Activated CD8-positive, alpha-beta T cell treated with anti-CD3 and anti-CD28 coated beads for 36 hours (primary cell): ENCODE results near the gene AJAP1. TPM values are rescaled to one million over a fixed set of nuclear protein-coding genes. Genes with fewer than 3 reads are reported as not detected.

ENCODE experiments used
- ATAC-seq: fragments of 200-7000 bp; cut with Tn5 transposase; one replicate; pipeline ENCODE4 v1.10.0; 2021; ENCODE audit warnings: mild to moderate bottlenecking, moderate library complexity
- CTCF ChIA-PET: fragments of 350-600 bp; sonication (Branson Sonifier 250); formaldehyde crosslinking; loops from one replicate; lab custom pipeline; 2021; ENCODE audit warnings: antibody characterized with exemption; lab: Charles Lee
- POLR2A ChIA-PET: fragments of 350-600 bp; sonication (Branson Sonifier 250); formaldehyde crosslinking; loops from one replicate; lab custom pipeline; 2021; ENCODE audit warnings: antibody characterized with exemption; lab: Charles Lee
- DNase-seq: peaks from one replicate; pipeline ENCODE4 v3.0.0-alpha.2; 2020
- H3K27ac Mint-ChIP-seq: one replicate; pipeline ENCODE4 v1.8.0; 2021; ENCODE audit warnings: mild to moderate bottlenecking, mixed read lengths
- H3K27me3 Mint-ChIP-seq: one replicate; pipeline ENCODE4 v1.8.0; 2021; ENCODE audit warnings: mixed read lengths
- H3K36me3 Mint-ChIP-seq: one replicate; pipeline ENCODE4 v1.8.0; 2021; ENCODE audit warnings: low read depth, mixed read lengths
- H3K4me1 Mint-ChIP-seq: one replicate; pipeline ENCODE4 v1.8.0; 2021; ENCODE audit warnings: low read depth, mixed read lengths
- H3K4me3 Mint-ChIP-seq: one replicate; pipeline ENCODE4 v1.8.0; 2021; ENCODE audit warnings: mild to moderate bottlenecking, moderate library complexity, mixed read lengths
- H3K9me3 Mint-ChIP-seq: one replicate; pipeline ENCODE4 v1.8.0; 2021; ENCODE audit warnings: mixed read lengths
- intact Hi-C: fragments of 100-400 bp; cut with micrococcal nuclease; formaldehyde crosslinking; loops from one replicate; pipeline ENCODE4 v1.10.0; 2022
- total RNA-seq, 2 experiments: library from RNA; stranded (reverse); gene quantifications; one replicate each; pipeline ENCODE4 v1.2.3, GENCODE V29; 2021
- TF ChIP-seq, protein P1 (sequence below): fragments of 200-600 bp; IDR thresholded peaks from one replicate; pipeline ENCODE4 v1.8.0; 2022; ENCODE audit warnings: antibody characterized with exemption, mild to moderate bottlenecking

Gene AJAP1
- total RNA-seq, 2 experiments from 2014 or later, result 0.65 to 0.78 TPM

DNA sequence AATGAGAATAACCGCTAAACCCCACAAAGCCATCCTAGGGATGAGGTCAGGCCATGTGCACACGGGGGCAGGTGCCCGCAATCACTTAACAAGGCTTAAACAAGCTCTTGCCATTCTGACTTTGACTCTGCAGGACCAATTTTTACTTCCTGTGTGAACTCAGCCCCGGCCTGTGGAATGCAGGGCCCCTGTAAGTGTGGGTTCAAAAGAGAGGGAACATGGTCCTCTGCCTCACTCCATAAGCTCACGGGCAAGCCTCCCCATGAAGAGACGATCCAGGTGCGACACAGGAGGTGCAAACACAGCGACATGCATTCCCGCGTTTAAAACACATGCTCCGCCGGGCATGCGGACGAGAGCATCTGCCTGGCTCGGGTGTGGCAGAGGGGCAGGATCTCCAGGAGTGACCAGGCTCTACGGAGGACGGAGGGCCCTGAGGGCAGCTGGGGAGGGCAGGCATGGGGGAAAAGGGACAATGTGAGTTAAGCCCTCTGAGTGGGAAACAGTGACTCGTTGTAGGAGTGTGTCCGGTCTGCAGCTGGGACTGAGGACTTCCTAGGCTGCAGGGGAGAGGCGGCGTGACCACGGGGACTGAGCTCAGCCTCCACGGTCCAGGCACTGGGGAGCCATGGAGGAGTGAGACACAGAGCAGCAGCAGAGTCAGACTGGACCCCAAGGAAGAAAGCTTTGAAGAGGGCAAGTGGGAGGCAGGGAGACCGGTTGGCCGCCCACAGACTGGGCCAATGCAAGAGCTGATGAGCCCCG is 40.6 kb upstream of the AJAP1 start:
- no peaks in the 10 kb centered on the region for H3K4me1 Mint-ChIP-seq
- POLR2A ChIA-PET, result no interaction called here
- no peaks in the 10 kb centered on the region for H3K36me3 Mint-ChIP-seq
- intact Hi-C loops, result no loop called here
- no peak overlapping the region for H3K27ac Mint-ChIP-seq
- TF ChIP-seq, protein P1, sequence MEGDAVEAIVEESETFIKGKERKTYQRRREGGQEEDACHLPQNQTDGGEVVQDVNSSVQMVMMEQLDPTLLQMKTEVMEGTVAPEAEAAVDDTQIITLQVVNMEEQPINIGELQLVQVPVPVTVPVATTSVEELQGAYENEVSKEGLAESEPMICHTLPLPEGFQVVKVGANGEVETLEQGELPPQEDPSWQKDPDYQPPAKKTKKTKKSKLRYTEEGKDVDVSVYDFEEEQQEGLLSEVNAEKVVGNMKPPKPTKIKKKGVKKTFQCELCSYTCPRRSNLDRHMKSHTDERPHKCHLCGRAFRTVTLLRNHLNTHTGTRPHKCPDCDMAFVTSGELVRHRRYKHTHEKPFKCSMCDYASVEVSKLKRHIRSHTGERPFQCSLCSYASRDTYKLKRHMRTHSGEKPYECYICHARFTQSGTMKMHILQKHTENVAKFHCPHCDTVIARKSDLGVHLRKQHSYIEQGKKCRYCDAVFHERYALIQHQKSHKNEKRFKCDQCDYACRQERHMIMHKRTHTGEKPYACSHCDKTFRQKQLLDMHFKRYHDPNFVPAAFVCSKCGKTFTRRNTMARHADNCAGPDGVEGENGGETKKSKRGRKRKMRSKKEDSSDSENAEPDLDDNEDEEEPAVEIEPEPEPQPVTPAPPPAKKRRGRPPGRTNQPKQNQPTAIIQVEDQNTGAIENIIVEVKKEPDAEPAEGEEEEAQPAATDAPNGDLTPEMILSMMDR, result no peak
- CTCF ChIA-PET, result no interaction called here
- peaks cover 17% of the 10 kb centered on the region for H3K9me3 Mint-ChIP-seq
- DNase-seq (no peak), ATAC-seq (no peak)
- H3K27me3 Mint-ChIP-seq, result peaks cover 2% of the 10 kb centered on the region
- H3K4me3 Mint-ChIP-seq, result no peak overlapping the region

DNA sequence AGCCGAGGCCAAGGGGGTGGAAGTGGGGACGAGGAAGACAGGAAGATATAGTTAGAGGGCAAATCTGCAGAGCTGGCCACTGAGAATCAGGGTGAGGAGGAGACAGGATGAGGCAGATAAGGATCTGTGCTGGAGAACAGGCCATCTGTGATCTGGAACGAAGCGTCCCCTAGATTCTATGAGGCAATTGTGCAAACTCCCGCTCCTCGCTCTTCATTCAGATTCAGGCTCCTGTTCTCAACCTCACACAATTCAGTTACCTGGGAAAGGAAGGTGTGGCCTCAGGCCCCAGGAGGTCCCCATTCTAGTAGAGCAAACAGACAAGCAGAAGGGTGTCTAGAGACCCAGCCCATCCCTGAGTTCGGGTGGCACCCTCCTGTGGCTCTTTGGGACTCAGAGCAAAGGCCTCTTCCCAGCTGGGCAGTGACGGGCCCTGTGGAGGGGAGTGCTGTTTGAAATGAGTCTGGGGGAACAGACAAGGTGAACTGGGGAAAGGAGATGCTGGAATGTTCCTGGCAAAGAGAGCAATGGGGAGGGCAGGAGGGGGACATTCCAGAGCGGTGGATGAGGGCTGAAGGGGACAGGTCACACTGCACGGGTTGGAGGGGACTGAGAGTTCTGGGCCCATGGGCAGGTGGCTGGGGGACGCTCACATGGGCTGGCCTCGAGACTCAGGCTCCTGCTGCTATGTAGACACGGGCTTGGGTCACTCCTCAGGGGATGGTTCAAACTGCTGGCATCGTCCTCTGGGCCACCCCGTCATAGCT is 39.9 kb upstream of the AJAP1 start:
- TF ChIP-seq, protein P1, result no peak
- no peaks in the 10 kb centered on the region for H3K4me1 Mint-ChIP-seq
- intact Hi-C loops, result no loop called here
- H3K27me3 Mint-ChIP-seq, result peaks cover 2% of the 10 kb centered on the region
- no peak overlapping the region for H3K27ac Mint-ChIP-seq
- H3K4me3 Mint-ChIP-seq, result no peak overlapping the region
- peaks cover 10% of the 10 kb centered on the region for H3K9me3 Mint-ChIP-seq
- ChIA-PET CTCF (no interaction called here), POLR2A (no interaction called here)
- ATAC-seq (no peak), DNase-seq (no peak)
- H3K36me3 Mint-ChIP-seq, result no peaks in the 10 kb centered on the region

DNA sequence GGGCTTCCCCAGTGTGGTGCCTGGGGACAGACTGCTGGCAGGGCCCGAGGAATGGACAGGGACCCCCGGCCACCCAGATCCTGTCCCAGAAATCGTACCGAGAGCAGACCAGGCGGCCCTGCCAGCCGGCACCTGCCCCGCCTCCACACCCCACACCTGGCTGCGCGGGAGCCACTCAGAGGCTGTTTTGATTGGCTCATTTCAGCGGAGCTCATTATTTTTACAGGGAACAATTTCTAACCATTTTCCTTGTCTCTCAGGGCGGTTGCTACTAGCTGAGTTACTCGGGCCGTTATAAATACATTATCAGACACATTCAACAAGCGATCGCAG is 39.3 kb upstream of the AJAP1 start:
- CTCF ChIA-PET, result no interaction called here
- H3K27ac Mint-ChIP-seq, result no peak overlapping the region
- intact Hi-C loops, result no loop called here
- H3K36me3 Mint-ChIP-seq, result no peaks in the 10 kb centered on the region
- peaks cover 6% of the 10 kb centered on the region for H3K9me3 Mint-ChIP-seq
- no peak for ATAC-seq
- no peak for DNase-seq
- TF ChIP-seq, protein P1, result no peak
- H3K27me3 Mint-ChIP-seq, result peaks cover 2% of the 10 kb centered on the region
- no peaks in the 10 kb centered on the region for H3K4me1 Mint-ChIP-seq
- no peak overlapping the region for H3K4me3 Mint-ChIP-seq
- POLR2A ChIA-PET, result no interaction called here

DNA sequence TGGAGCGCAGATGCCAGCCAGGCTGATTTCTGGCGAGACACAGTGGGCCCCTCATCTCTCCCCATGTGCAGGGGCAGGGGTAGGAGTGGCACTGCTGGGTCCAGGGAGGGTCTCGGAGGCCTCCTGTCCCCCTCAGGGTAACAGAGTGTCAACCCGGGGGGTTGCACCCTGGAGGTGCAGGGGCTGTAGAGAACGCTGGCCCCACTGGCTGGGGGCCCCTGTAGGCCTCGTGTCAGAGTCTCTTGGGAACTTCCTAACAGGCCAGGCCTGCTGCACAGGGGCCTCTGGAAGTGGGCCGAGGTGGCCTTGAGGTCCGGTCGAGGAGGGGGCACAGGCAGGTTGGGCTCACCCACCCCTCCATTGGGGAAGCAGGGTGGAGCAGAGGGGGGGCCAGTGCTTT is 38.9 kb upstream of the AJAP1 start:
- TF ChIP-seq, protein P1, result no peak
- ChIA-PET POLR2A (no interaction called here), CTCF (no interaction called here)
- no peak for ATAC-seq
- H3K36me3 Mint-ChIP-seq, result no peaks in the 10 kb centered on the region
- H3K27ac Mint-ChIP-seq, result no peak overlapping the region
- intact Hi-C loops, result no loop called here
- no peak for DNase-seq
- no peak overlapping the region for H3K4me3 Mint-ChIP-seq
- H3K4me1 Mint-ChIP-seq, result no peaks in the 10 kb centered on the region
- H3K9me3 Mint-ChIP-seq, result peaks cover 3% of the 10 kb centered on the region
- peaks cover 2% of the 10 kb centered on the region for H3K27me3 Mint-ChIP-seq

DNA sequence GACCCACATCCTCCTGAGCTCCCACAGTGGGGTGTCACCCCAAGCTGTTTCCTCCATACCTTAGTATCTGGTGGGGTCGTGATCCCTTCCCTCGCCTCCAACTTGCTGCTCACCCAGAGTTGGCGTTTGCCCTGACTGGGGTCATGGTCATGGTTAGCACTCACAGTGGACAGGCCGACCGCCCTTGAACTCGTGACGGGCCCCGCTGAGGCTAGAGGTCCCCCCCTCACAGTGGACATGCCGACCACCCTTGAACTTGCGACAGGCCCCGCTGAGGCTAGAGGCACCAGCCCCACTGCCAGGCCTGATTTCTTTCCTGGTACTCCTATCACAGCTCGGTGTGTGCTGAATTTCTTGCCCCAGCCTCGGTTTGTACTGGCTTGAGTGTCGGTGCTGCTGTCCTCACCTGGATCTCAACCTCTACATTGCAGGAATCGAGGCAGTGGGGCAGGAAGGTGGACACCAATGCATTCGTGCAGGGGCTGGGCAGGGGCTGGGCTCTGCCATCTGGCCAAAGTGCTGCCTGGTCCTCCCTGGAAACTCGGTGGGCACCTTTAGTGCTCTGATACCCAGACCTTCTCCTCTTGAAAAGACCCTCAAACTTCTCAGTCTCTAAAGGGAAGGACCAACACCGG is 37.5 kb upstream of the AJAP1 start:
- DNase-seq (no peak), ATAC-seq (no peak)
- Mint-ChIP-seq H3K27ac (no peak overlapping the region), H3K9me3 (no peaks in the 10 kb centered on the region), H3K36me3 (no peaks in the 10 kb centered on the region), H3K4me1 (no peaks in the 10 kb centered on the region), H3K27me3 (peaks cover 2% of the 10 kb centered on the region), H3K4me3 (no peak overlapping the region)
- ChIA-PET CTCF (no interaction called here), POLR2A (interaction anchor here (0.6 kb wide), 1 partner anchor 42 kb away, joined by 3 read pairs; no protein-coding TSS in a partner anchor)
- TF ChIP-seq, protein P1, result no peak
- intact Hi-C loops, result no loop called here
